ENCODE data around the gene LRP5. TPM values are rescaled to one million over a fixed set of nuclear protein-coding genes. Genes with fewer than 3 reads are reported as not detected.

The LRP5 gene
- total and polyA plus RNA-seq, 3 donors from 2014 or later, result 15.7 to 21.3 (median 20.6) TPM

- H3K36me3 ChIP-seq (ENCODE audit: low read depth, missing control alignments), result no peaks in the 10 kb centered on the region
- WGBS, 2 donors, result 92 to 93% methylated on average over 29 to 32 of the region's 34 CpGs
- intact Hi-C loops (cut with DNase I; ENCODE audit: low total_unique reads), result no loop called here
- H3K27me3 ChIP-seq, result no peaks in the 10 kb centered on the region
- no peaks in the 10 kb centered on the region for H3K9me3 ChIP-seq
- TF ChIP-seq CTCF (IDR thresholded peaks at IDR 0.05), result no peak
- no peak for TF ChIP-seq POLR2A (IDR thresholded peaks at IDR 0.05)
- H3K4me1 ChIP-seq, result no peaks in the 10 kb centered on the region
- DNase-seq, result no peak
- H3K27ac ChIP-seq, result no peak overlapping the region
- no peak overlapping the region for H3K4me3 ChIP-seq
These were observed 94.2 kb downstream of the LRP5 start for GRCh38 chr11:68406324-68407313.

GRCh38 chr11:68408512-68408911 is 96.1 kb downstream of the LRP5 start:
- WGBS, 2 donors, result 95 to 97% methylated on average over 9 of the region's 9 CpGs
- TF ChIP-seq CTCF (IDR thresholded peaks at IDR 0.05) (no peak), POLR2A (IDR thresholded peaks at IDR 0.05) (no peak)
- Histone ChIP-seq H3K27ac (no peak overlapping the region), H3K9me3 (no peaks in the 10 kb centered on the region), H3K27me3 (no peaks in the 10 kb centered on the region), H3K4me1 (no peaks in the 10 kb centered on the region), H3K4me3 (no peak overlapping the region), H3K36me3 (ENCODE audit: low read depth, missing control alignments) (no peaks in the 10 kb centered on the region)
- DNase-seq, result no peak
- intact Hi-C loops (cut with DNase I; ENCODE audit: low total_unique reads), result no loop called here

GRCh38 chr11:68409748-68410344 is 97.5 kb downstream of the LRP5 start:
- no peaks in the 10 kb centered on the region for H3K36me3 ChIP-seq (ENCODE audit: low read depth, missing control alignments)
- no peak overlapping the region for H3K4me3 ChIP-seq
- no peak for DNase-seq
- H3K9me3 ChIP-seq, result no peaks in the 10 kb centered on the region
- H3K27ac ChIP-seq, result no peak overlapping the region
- intact Hi-C loops (cut with DNase I; ENCODE audit: low total_unique reads), result no loop called here
- 92 to 96% methylated on average over 14 to 30 of the region's 30 CpGs for WGBS, 2 donors
- H3K27me3 ChIP-seq, result no peaks in the 10 kb centered on the region
- no peaks in the 10 kb centered on the region for H3K4me1 ChIP-seq
- TF ChIP-seq CTCF (IDR thresholded peaks at IDR 0.05) (no peak), POLR2A (IDR thresholded peaks at IDR 0.05) (no peak)

- Histone ChIP-seq H3K36me3 (ENCODE audit: low read depth, missing control alignments) (no peaks in the 10 kb centered on the region), H3K4me1 (no peaks in the 10 kb centered on the region), H3K27me3 (no peaks in the 10 kb centered on the region), H3K9me3 (no peaks in the 10 kb centered on the region), H3K27ac (no peak overlapping the region), H3K4me3 (no peak overlapping the region)
- WGBS, 2 donors, result 92 to 100% methylated on average over 1 to 17 of the region's 17 CpGs
- intact Hi-C loops (cut with DNase I; ENCODE audit: low total_unique reads), result no loop called here
- DNase-seq, result no peak
- TF ChIP-seq POLR2A (IDR thresholded peaks at IDR 0.05) (no peak), CTCF (IDR thresholded peaks at IDR 0.05) (no peak)
These were observed 99.2 kb downstream of the LRP5 start for GRCh38 chr11:68411501-68411991.

Data from testis (tissue), 3 donors.